Prostate gland (tissue), 2 donors: ENCODE results near the gene ZEB2. TPM values are rescaled to one million over a fixed set of nuclear protein-coding genes. Genes with fewer than 3 reads are reported as not detected.

ENCODE experiments used
- DNase-seq: peaks from one replicate; pipeline ENCODE4 v3.0.0-alpha.2; 2019; ENCODE audit warnings: low spot score
- H3K27ac ChIP-seq, 2 donors: fragments of 200-600 bp; sonication (generic); 2 replicates each; pipeline ENCODE4 v1.5.1; 2017 to 2019
- H3K27me3 ChIP-seq: fragments of 200-600 bp; sonication (generic); replicated peaks from 2 replicates; pipeline ENCODE4 v1.5.1; 2019; ENCODE audit not compliant: insufficient read depth
- H3K36me3 ChIP-seq, 2 donors: fragments of 200-600 bp; sonication (generic); 1 replicate in 1 of 2; 2 replicates in 1 of 2; pipeline versions ENCODE4 v1.5.1 to v1.8.1; 2017 to 2019
- H3K4me1 ChIP-seq: fragments of 200-600 bp; sonication (generic); replicated peaks from 2 replicates; pipeline ENCODE4 v1.5.1; 2019
- H3K4me3 ChIP-seq, 2 donors: fragments of 200-600 bp; sonication (generic); 2 replicates each; pipeline ENCODE4 v1.5.1; 2017 to 2019
- H3K9me3 ChIP-seq: fragments of 200-600 bp; sonication (generic); 2 replicates; pipeline ENCODE4 v1.5.1; 2017
- CTCF ChIP-seq, 4 experiments: fragments of 200-600 bp in 2 of 4; fragments of 450-650 bp in 2 of 4; sonication (generic) in 2 of 4; IDR thresholded peaks; 1 replicate in 3 of 4; 2 replicates in 1 of 4; pipeline ENCODE4 v1.5.1; 2016 to 2019; ENCODE audit warnings: antibody characterized with exemption in 4 of 4, mild to moderate bottlenecking in 2 of 4, moderate library complexity in 2 of 4
- POLR2A ChIP-seq: fragments of 450-650 bp; IDR thresholded peaks from one replicate; pipeline ENCODE4 v1.6.1; 2016; ENCODE audit warnings: antibody characterized with exemption, mild to moderate bottlenecking
- POLR2AphosphoS5 ChIP-seq: sonication (generic); formaldehyde crosslinking; IDR thresholded peaks from one replicate; pipeline ENCODE4 v1.6.1; 2017; ENCODE audit warnings: antibody characterized with exemption
- WGBS: methylation state at CpG from one replicate; pipeline ENCODE4 v1.1.5; 2018; 5-methylcytosine and 5-hydroxymethylcytosine counted together
- intact Hi-C: fragments of 100-400 bp; cut with DNase I; formaldehyde crosslinking; loops from one replicate; pipeline ENCODE4 v1.14.2; 2022
- total RNA-seq, 2 donors: library from RNA; depleted of rRNA; stranded (reverse); fragments of >200 nt; gene quantifications; one replicate each; pipeline ENCODE4 v1.1.0, GENCODE V29; 2016

The ZEB2 gene
- total RNA-seq, 2 donors from 2014 or later = 13.1 to 80.4 TPM

- intact Hi-C loops = no loop called here
- Histone ChIP-seq H3K4me1 (no peaks in the 10 kb centered on the region), H3K27me3 (no peaks in the 10 kb centered on the region), H3K36me3 (no peaks in the 10 kb centered on the region), H3K4me3 (no peak overlapping the region), H3K27ac (no peak overlapping the region), H3K9me3 (no peaks in the 10 kb centered on the region)
- 96% methylated on average over 6 of the region's 6 CpGs for WGBS
- no peak for TF ChIP-seq CTCF (IDR thresholded peaks at IDR 0.05)
- TF ChIP-seq POLR2AphosphoS5 = no peak
- TF ChIP-seq POLR2A = no peak
- DNase-seq = no peak
Measured at GRCh38 chr2:144550084-144550483, 30.2 kb upstream of the ZEB2 start.

DNA sequence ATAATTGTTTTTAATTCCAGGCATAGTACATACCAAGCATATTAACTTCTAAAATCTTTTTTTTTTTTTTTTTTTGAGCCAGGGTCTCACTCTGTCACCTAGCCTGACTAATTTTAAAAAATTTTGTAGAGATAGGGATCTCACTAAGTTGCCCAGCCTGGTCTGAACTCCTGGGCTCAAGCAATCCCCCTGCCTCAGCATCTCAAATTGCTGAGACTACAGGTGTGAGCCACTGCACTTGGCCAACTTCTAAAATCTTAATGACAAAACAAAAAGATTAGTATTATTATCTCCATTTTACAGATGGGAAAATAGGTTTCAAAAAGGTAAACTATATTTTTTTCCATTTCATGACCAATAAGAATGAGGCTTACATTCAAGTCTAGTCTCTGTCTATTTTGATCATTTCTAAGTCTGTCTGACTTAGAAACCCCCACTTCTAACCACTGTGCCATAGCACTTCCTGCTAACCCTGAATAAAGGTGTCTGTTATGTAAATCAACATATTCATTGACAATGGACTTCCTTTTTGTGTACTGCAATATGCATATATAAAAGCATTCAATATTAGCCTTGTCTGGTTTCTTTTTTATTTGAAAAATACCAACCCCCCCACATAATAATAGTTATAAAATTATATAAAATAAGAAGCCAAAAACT lies 28.7 kb upstream of the ZEB2 start:
- no peaks in the 10 kb centered on the region for H3K36me3 ChIP-seq
- no peaks in the 10 kb centered on the region for H3K27me3 ChIP-seq
- no peak overlapping the region for H3K27ac ChIP-seq
- DNase-seq = no peak
- intact Hi-C loops = no loop called here
- H3K4me3 ChIP-seq = no peak overlapping the region
- no peaks in the 10 kb centered on the region for H3K9me3 ChIP-seq
- H3K4me1 ChIP-seq = no peaks in the 10 kb centered on the region
- TF ChIP-seq CTCF (IDR thresholded peaks at IDR 0.05) = no peak
- no peak for TF ChIP-seq POLR2A
- no peak for TF ChIP-seq POLR2AphosphoS5

- no peaks in the 10 kb centered on the region for H3K36me3 ChIP-seq
Measured at GRCh38 chr2:144548088-144548487, 28.2 kb upstream of the ZEB2 start.

GRCh38 chr2:144547494-144547893 lies 27.6 kb upstream of the ZEB2 start:
- intact Hi-C loops = no loop called here
- WGBS = 60% methylated on average over 6 of the region's 6 CpGs

More at GRCh38 chr2:144548088-144548487, 28.2 kb upstream of the ZEB2 start:
- DNase-seq = no peak
- Histone ChIP-seq H3K27me3 (no peaks in the 10 kb centered on the region), H3K27ac (no peak overlapping the region), H3K4me1 (no peaks in the 10 kb centered on the region), H3K4me3 (no peak overlapping the region), H3K9me3 (no peaks in the 10 kb centered on the region)
- 77% methylated on average over 1 of the region's 1 CpG for WGBS
- no peak for TF ChIP-seq CTCF (IDR thresholded peaks at IDR 0.05)
- no peak for TF ChIP-seq POLR2AphosphoS5
- no peak for TF ChIP-seq POLR2A
- intact Hi-C loops = no loop called here

More at GRCh38 chr2:144547494-144547893, 27.6 kb upstream of the ZEB2 start:
- Histone ChIP-seq H3K36me3 (no peaks in the 10 kb centered on the region), H3K27ac (no peak overlapping the region), H3K9me3 (no peaks in the 10 kb centered on the region), H3K27me3 (no peaks in the 10 kb centered on the region), H3K4me3 (no peak overlapping the region), H3K4me1 (no peaks in the 10 kb centered on the region)
- TF ChIP-seq CTCF (IDR thresholded peaks at IDR 0.05) (no peak), POLR2A (no peak), POLR2AphosphoS5 (no peak)
- no peak for DNase-seq
